Measurements from ENCODE around the gene MAMSTR. TPM values are rescaled to one million over a fixed set of nuclear protein-coding genes. Genes with fewer than 3 reads are reported as not detected.

MAMSTR gene
- total and polyA plus RNA-seq, 10 of the 15 experiments (the other 5 are each of a cell fraction or from before 2014, with no cell fraction given), result 0.04 to 0.73 (median 0.31) TPM; not detected in 1

DNA sequence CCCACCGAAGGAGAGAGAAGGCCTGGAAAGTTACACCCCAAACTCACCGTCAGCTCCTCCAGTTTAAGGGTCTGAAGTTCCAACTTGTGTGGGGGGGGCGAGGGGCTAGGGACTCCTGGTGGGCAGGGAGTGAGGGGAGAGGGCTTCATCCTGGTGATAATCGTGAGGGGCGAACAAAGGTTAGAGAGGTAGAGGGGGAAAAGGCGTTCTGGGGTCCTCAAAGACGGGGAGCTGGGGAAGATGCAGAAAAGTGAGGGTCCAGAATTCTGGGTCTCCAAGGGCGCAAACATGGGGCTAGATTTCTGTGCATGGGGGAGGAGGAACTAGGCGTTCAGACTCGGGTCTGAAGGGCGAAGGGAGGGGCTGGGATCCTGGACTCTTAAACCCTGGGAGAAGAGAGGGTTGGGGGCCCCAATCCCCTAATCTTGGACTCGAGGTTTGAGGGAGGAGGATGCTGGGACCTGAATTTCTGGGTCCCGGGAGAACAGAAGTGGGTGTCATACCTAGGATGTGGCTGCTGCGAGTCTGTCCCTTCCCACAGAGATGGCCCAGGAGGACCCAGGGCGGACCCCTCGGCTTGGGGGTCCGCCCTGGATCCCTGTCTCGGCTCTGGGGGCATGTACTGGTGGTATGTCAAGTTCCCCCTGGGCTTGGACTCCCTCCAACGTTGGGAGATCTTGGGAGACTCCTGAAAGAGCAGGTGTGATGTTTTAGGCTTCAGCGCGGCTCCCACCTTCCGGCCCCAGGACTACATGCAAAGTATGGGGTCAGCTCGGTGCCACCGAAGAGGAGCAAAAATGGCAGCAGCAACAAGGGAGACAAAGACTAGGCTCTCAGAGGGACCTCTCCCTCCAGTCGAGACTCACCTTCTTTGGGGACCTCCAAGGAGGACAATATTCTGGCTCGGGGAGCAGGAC, 4.5 kb downstream of the MAMSTR start:
- H3K4me3 ChIP-seq, result peak overlapping the region; percentile 95
- WGBS (ENCODE audit: insufficient coverage, insufficient replicate concordance, low lambda C conversion rate, missing lambda C conversion rate), result 13% methylated on average over 26 of the region's 26 CpGs

More for the DNA sequence above, 4.5 kb downstream of the MAMSTR start:
- intact Hi-C loops (cut with micrococcal nuclease; ENCODE audit: unreplicated experiment), result no loop called here
- Histone ChIP-seq H3K4me1 (ENCODE audit: control insufficient read depth, insufficient read depth, low read length) (peaks cover 16% of the 10 kb centered on the region), H3K9me3 (replicated peaks; ENCODE audit: control insufficient read depth, insufficient read depth, low read length) (no peaks in the 10 kb centered on the region; the same call in 2 of the 3 replicates), H3K36me3 (ENCODE audit: control insufficient read depth in 2 of 2, insufficient read depth in 2 of 2, low read length in 1 of 2) (no peaks in the 10 kb centered on the region), H3K27me3 (replicated peaks in 1 of 2; ENCODE audit: control insufficient read depth in 2 of 2, insufficient read depth in 2 of 2, low read length in 1 of 2) (no peaks in the 10 kb centered on the region), H2AFZ (ENCODE audit: control insufficient read depth, low read depth, low read length) (peak overlapping the region; percentile 91), H3K27ac (ENCODE audit: control insufficient read depth, insufficient read depth) (peak overlapping the region; percentile 71; the same call in 1 of the 2 replicates), H3K4me2 (ENCODE audit: control insufficient read depth, insufficient read depth) (peak overlapping the region; percentile 89), H3K79me2 (ENCODE audit: control insufficient read depth, insufficient read depth, low read length) (no peaks in the 10 kb centered on the region), H4K20me1 (ENCODE audit: control insufficient read depth, insufficient read depth) (no peaks in the 10 kb centered on the region), H3K9ac (ENCODE audit: control insufficient read depth, insufficient read depth, low read length) (peak overlapping the region; percentile 87)
- BruUV-seq (replicated peaks), result no TSS peak
- DNase-seq (ENCODE audit: low read depth, low spot score) (no peak), FAIRE-seq (no peak), ATAC-seq (no peak)
- no peak for TF ChIP-seq NFIC (IDR thresholded peaks at IDR 0.05; ENCODE audit: low read depth, low read length)
- TF ChIP-seq NBN (IDR thresholded peaks at IDR 0.05), result peak; percentile 17; the same call in 1 of the 2 replicates
- TF ChIP-seq POU2F2 (IDR thresholded peaks at IDR 0.05; ENCODE audit: borderline replicate concordance, low read depth, low read length), result peak; percentile 61; the same call in 1 of the 3 replicates
- TF ChIP-seq, protein P1, sequence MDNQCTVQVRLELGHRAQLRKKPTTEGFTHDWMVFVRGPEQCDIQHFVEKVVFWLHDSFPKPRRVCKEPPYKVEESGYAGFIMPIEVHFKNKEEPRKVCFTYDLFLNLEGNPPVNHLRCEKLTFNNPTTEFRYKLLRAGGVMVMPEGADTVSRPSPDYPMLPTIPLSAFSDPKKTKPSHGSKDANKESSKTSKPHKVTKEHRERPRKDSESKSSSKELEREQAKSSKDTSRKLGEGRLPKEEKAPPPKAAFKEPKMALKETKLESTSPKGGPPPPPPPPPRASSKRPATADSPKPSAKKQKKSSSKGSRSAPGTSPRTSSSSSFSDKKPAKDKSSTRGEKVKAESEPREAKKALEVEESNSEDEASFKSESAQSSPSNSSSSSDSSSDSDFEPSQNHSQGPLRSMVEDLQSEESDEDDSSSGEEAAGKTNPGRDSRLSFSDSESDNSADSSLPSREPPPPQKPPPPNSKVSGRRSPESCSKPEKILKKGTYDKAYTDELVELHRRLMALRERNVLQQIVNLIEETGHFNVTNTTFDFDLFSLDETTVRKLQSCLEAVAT (IDR thresholded peaks at IDR 0.05), result 0 out of 2 replicates have a peak, but pooled peaks have one; percentile 22
- peak; percentile 8; the same call in 1 of the 2 replicates for TF ChIP-seq IKZF1 (conservative IDR thresholded peaks at IDR 0.05)
- in situ Hi-C loops (cut with MboI), result no loop called here
- RAD21 ChIA-PET (ENCODE audit: unreplicated experiment), result interaction anchor here (1.0 to 1.4 kb wide), 3 partner anchors 9 to 69 kb away, joined by 4 read pairs; partner anchors contain the start of gene CA11
- SMC1A ChIA-PET (ENCODE audit: uncharacterized antibody, unreplicated experiment), result interaction anchor here (0.6 to 1.1 kb wide), 2 partner anchors 69 to 131 kb away, joined by 3 to 5 read pairs; partner anchors contain the start of gene CA11
- POLR2A ChIA-PET, result interaction anchor here (0.5 to 3.0 kb wide), 5 partner anchors 10 to 738 kb away, joined by 3 to 7 read pairs (median 4); partner anchors contain the start of gene ALDH16A1
- CTCF ChIA-PET, result interaction anchor here (1.8 kb wide), 1 partner anchor 40 kb away, joined by 6 read pairs; no protein-coding TSS in a partner anchor
